Measurements from ENCODE around the gene MSRB2.

DNA sequence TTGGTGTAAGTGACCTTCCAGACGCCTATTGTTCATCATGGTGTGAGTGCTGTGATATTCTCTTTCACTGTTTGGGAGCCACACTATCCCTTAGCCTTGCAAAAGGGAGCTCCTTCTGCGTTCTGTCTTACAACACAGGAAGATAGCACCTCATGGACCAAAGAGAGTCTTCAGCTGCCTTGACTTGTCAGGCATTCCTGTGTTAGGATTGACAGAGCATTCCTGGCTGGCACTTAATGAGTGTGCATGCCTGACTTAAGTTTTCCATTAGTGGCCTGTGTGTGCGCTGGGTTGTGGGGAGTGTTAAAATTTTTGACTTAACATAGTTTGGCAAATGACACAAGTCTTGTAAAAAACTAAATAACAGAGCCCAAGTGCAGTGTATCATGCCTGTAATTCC is 21.9 kb upstream of the MSRB2 start:
- TF ChIP-seq, protein P1, sequence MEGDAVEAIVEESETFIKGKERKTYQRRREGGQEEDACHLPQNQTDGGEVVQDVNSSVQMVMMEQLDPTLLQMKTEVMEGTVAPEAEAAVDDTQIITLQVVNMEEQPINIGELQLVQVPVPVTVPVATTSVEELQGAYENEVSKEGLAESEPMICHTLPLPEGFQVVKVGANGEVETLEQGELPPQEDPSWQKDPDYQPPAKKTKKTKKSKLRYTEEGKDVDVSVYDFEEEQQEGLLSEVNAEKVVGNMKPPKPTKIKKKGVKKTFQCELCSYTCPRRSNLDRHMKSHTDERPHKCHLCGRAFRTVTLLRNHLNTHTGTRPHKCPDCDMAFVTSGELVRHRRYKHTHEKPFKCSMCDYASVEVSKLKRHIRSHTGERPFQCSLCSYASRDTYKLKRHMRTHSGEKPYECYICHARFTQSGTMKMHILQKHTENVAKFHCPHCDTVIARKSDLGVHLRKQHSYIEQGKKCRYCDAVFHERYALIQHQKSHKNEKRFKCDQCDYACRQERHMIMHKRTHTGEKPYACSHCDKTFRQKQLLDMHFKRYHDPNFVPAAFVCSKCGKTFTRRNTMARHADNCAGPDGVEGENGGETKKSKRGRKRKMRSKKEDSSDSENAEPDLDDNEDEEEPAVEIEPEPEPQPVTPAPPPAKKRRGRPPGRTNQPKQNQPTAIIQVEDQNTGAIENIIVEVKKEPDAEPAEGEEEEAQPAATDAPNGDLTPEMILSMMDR (IDR thresholded peaks at IDR 0.05), result no peak
- no peak for TF ChIP-seq POLR2A (IDR thresholded peaks at IDR 0.05)

Measured in lower leg skin (tissue), 3 donors.